ENCODE measurements around the gene TIMP2. TPM values are rescaled to one million over a fixed set of nuclear protein-coding genes. Genes with fewer than 3 reads are reported as not detected.
"Not testable (repeated sequence)": the region's sequence is repeated elsewhere in the genome, so short reads cannot be mapped to it uniquely, and the experiment has no call there.

The TIMP2 gene
- total RNA-seq, 4 donors from 2014 or later = 119 to 399 (median 127) TPM

DNA sequence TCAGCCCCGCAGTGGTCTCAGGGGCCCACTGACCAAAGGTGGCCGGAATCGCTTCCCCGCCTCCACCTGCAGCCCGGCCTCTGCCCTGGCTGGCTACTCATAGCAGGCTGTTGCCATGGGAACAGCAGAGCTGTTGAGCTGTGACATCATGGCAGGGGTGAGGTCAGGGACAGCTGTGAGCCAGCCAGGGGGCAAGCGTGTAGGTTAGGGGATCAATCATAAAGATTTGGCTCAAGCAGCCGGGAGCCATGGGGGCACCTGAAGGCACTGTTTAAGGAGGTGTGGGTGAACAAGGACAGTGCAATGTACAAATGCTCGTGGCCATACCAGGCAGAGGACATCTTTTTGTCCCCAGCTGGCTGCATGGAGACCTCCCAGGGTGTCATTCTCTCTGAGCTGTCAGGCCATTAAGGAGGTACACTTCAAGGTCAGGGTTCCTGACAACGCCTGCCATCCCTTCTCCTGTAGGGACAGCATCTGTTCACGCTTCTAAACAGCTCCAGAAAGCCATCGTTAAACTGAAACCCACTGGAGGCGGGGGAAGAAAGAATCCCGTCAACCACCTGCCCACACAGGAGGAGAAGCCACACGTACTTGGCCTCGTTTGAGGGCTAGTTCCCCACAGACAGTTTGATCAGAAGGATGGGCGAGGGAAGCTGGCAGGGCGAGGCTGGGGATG is 21.9 kb downstream of the TIMP2 start, which contains the start of gene CEP295NL:
CEP295NL (minus strand) TSS at position 101 of the 679 bp plus-strand sequence. CDS start 1,373 bp downstream, outside the sequence.
- Histone ChIP-seq H3K4me1 (peaks cover 7 to 22% of the 10 kb centered on the region in 2 donors), H3K27ac (peak within 1 kb of the TSS; percentile 4 to 42), H3K36me3 (no peaks in the 10 kb centered on the region), H3K9me3 (no peaks in the 10 kb centered on the region), H3K4me3 (no peak within 1 kb of the TSS), H3K27me3 (no peaks in the 10 kb centered on the region)
- DNase-seq = no peak
- intact Hi-C loops (cut with DNase I; ENCODE audit: low total_unique reads) = no loop called here
- no peak for TF ChIP-seq POLR2A (IDR thresholded peaks at IDR 0.05)
- TF ChIP-seq, protein P1, sequence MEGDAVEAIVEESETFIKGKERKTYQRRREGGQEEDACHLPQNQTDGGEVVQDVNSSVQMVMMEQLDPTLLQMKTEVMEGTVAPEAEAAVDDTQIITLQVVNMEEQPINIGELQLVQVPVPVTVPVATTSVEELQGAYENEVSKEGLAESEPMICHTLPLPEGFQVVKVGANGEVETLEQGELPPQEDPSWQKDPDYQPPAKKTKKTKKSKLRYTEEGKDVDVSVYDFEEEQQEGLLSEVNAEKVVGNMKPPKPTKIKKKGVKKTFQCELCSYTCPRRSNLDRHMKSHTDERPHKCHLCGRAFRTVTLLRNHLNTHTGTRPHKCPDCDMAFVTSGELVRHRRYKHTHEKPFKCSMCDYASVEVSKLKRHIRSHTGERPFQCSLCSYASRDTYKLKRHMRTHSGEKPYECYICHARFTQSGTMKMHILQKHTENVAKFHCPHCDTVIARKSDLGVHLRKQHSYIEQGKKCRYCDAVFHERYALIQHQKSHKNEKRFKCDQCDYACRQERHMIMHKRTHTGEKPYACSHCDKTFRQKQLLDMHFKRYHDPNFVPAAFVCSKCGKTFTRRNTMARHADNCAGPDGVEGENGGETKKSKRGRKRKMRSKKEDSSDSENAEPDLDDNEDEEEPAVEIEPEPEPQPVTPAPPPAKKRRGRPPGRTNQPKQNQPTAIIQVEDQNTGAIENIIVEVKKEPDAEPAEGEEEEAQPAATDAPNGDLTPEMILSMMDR (IDR thresholded peaks at IDR 0.05) = no peak

GRCh38 chr17:78902231-78902630 is 23.0 kb downstream of the TIMP2 start:
- H3K27ac ChIP-seq; H3K27me3 ChIP-seq; H3K4me3 ChIP-seq; H3K9me3 ChIP-seq; H3K36me3 ChIP-seq; DNase-seq; intact Hi-C loops (cut with DNase I; ENCODE audit: low total_unique reads): not testable (repeated sequence)
- H3K4me1 ChIP-seq = peaks cover 7 to 28% of the 10 kb centered on the region in 2 donors

DNA sequence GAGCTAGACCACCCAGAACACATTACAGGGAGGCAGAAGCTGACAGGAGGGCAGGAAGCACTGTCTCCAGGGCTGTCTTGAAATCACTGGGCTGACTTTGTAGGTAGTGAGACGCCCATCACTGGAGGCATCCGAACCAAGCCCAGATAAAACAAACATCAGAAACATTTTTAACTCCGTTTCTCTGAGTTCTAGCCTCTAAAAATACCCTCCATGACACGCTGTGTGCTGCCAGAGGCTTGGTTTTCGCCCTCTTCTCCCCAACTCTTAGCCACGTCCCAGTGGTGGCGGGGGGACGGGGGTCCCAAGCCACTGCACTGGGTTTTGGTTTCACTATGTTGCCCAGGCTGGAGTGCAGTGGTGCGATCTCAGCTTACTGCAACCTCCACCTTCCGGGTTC is 23.4 kb downstream of the TIMP2 start:
- H3K36me3 ChIP-seq = no peaks in the 10 kb centered on the region
- H3K27me3 ChIP-seq = no peaks in the 10 kb centered on the region
- H3K4me1 ChIP-seq = peaks cover 7 to 32% of the 10 kb centered on the region in 2 donors
- no peak overlapping the region for H3K4me3 ChIP-seq
- intact Hi-C loops (cut with DNase I; ENCODE audit: low total_unique reads) = no loop called here
- H3K9me3 ChIP-seq = no peaks in the 10 kb centered on the region
- no peak overlapping the region for H3K27ac ChIP-seq
- TF ChIP-seq, protein P1 (IDR thresholded peaks at IDR 0.05) = no peak
- no peak for TF ChIP-seq POLR2A (IDR thresholded peaks at IDR 0.05)
- no peak for DNase-seq

GRCh38 chr17:78900816-78901215 is 24.4 kb downstream of the TIMP2 start:
- no peak for TF ChIP-seq POLR2A (IDR thresholded peaks at IDR 0.05)
- TF ChIP-seq, protein P1 (IDR thresholded peaks at IDR 0.05) = no peak
- no peak overlapping the region for H3K4me3 ChIP-seq
- no peaks in the 10 kb centered on the region for H3K27me3 ChIP-seq
- intact Hi-C loops (cut with DNase I; ENCODE audit: low total_unique reads) = no loop called here
- H3K27ac ChIP-seq = no peak overlapping the region
- DNase-seq = no peak
- no peaks in the 10 kb centered on the region for H3K9me3 ChIP-seq
- H3K4me1 ChIP-seq = peaks cover 7 to 42% of the 10 kb centered on the region in 2 donors
- H3K36me3 ChIP-seq = no peaks in the 10 kb centered on the region

GRCh38 chr17:78899361-78900260 is 25.6 kb downstream of the TIMP2 start:
- TF ChIP-seq POLR2A (IDR thresholded peaks at IDR 0.05) = no peak
- TF ChIP-seq, protein P1 (IDR thresholded peaks at IDR 0.05) = no peak
- no peaks in the 10 kb centered on the region for H3K9me3 ChIP-seq
- no peak overlapping the region for H3K4me3 ChIP-seq
- peak overlapping the region; percentile 12 to 48 for H3K27ac ChIP-seq
- intact Hi-C loops (cut with DNase I; ENCODE audit: low total_unique reads) = no loop called here
- no peaks in the 10 kb centered on the region for H3K36me3 ChIP-seq
- H3K4me1 ChIP-seq = peaks cover 7 to 49% of the 10 kb centered on the region in 2 donors
- no peaks in the 10 kb centered on the region for H3K27me3 ChIP-seq
- DNase-seq = no peak

Data from uterus (tissue), 4 donors.